Heart left ventricle (tissue), 16 donors: Measurements from ENCODE around the gene PDE7B. TPM values are rescaled to one million over a fixed set of nuclear protein-coding genes. Genes with fewer than 3 reads are reported as not detected.

ENCODE experiments used
- ATAC-seq, 4 donors: fragments of 200-7000 bp; cut with Tn5 transposase; one replicate each; pipeline ENCODE4 v1.9.1; 2020 to 2022; ENCODE audit warnings: moderate library complexity in 4 of 4, mild to moderate bottlenecking in 3 of 4, moderate number of reproducible peaks in 1 of 4
- DNase-seq, 5 donors: peaks; one replicate each; pipeline ENCODE4 v3.0.0-alpha.2; 2020
- H3K27ac ChIP-seq, 12 donors: fragments of 200-600 bp; sonication (generic) in 4 of 12; one replicate each; pipeline versions ENCODE4 v1.5.0 to v1.8.0; 2016 to 2022; ENCODE audit warnings: mild to moderate bottlenecking in 2 of 12
- H3K27me3 ChIP-seq, 9 donors: fragments of 200-600 bp; sonication (generic) in 2 of 9; one replicate each; pipeline versions ENCODE4 v1.5.1 to v1.8.0; 2016 to 2022; ENCODE audit warnings: mild to moderate bottlenecking in 3 of 9
- H3K36me3 ChIP-seq, 9 donors: fragments of 200-600 bp; sonication (generic) in 2 of 9; one replicate each; pipeline versions ENCODE4 v1.5.0 to v1.8.0; 2018 to 2022; ENCODE audit warnings: mild to moderate bottlenecking in 2 of 9
- H3K4me1 ChIP-seq, 12 donors: fragments of 200-600 bp; sonication (generic) in 4 of 12; one replicate each; pipeline versions ENCODE4 v1.5.0 to v1.8.0; 2016 to 2022; ENCODE audit warnings: mild to moderate bottlenecking in 3 of 12
- H3K4me3 ChIP-seq, 12 donors: fragments of 200-600 bp; sonication (generic) in 4 of 12; one replicate each; pipeline versions ENCODE4 v1.5.0 to v1.8.0; 2017 to 2022; ENCODE audit warnings: mild to moderate bottlenecking in 9 of 12, moderate library complexity in 4 of 12
- H3K9me3 ChIP-seq, 12 donors: fragments of 200-600 bp; sonication (generic) in 4 of 12; one replicate each; pipeline versions ENCODE4 v1.5.0 to v1.8.0; 2016 to 2022; ENCODE audit warnings: mild to moderate bottlenecking in 1 of 12
- CTCF ChIP-seq, 12 donors: fragments of 200-600 bp; sonication (generic) in 4 of 12; IDR thresholded peaks; one replicate each; pipeline versions ENCODE4 v1.5.0 to v1.8.0; 2018 to 2022; ENCODE audit warnings: antibody characterized with exemption in 12 of 12, mild to moderate bottlenecking in 5 of 12
- POLR2A ChIP-seq, 2 donors: fragments of 450-650 bp; IDR thresholded peaks; one replicate each; pipeline ENCODE4 v1.6.1; 2017; ENCODE audit warnings: antibody characterized with exemption in 2 of 2, mild to moderate bottlenecking in 2 of 2, moderate library complexity in 2 of 2
- WGBS, 4 donors: extraction: QIAGEN DNeasy Blood & Tissue Kit in 2 of 4; methylation state at CpG; one replicate each; pipeline versions ENCODE4 v1.1.5 to v1.1.7; 2013 to 2018; 5-methylcytosine and 5-hydroxymethylcytosine counted together
- intact Hi-C, 10 donors: fragments of 100-400 bp; cut with DNase I; formaldehyde crosslinking; loops; one replicate each; pipeline versions ENCODE4 v1.11.1 to v1.14.2; 2022
- polyA plus RNA-seq, 2 donors: library from polyadenylated mRNA; stranded (reverse); fragments of 200-250 nt; gene quantifications; one replicate each; pipeline ENCODE4 v1.2.3, GENCODE V29; 2013
- total RNA-seq, 9 donors: library from RNA; depleted of rRNA in 2 of 9; stranded (reverse); fragments of >200 nt in 2 of 9; fragmentation: NEBNext Ultra II Directional in 3 of 9; extraction: Animal tissue kit (Norgen Biotek cat#: 25700) in 3 of 9; gene quantifications; one replicate each; pipeline versions ENCODE4 v1.1.0 to v1.2.4, GENCODE V29; 2016 to 2023
- donor health status: ischemic (EF 13 %, LVEDD 7.1; RV severe dilation, severe dysfunction).
- donor health status: healthy with polysubstance abuse.
- donor health status: DM: no; HTN: yes; CAD: no.
- donor health status: DM: no; HTN: no; CAD: no.
- donor health status: ischemic (EF 25% LVEDD 6.9; RV normal size, moderate dysfunction).
- donor health status: ischemic (EF 25% LVEDD 5.7; RV mildly dilated, moderate dysfunction).
- donor health status: healthy.
- donor health status: DM: yes; HTN: yes; CAD: no.
- donor health status: ischemic (EF 35%, LVEDD 5.7; RV mildly dilated, moderate dysfunction).
- donor health status: nonischemic (EF 11% LVEDD 7.7; RV severe dilation, severe dysfunction).
- donor health status: DM: yes; HTN: yes; CAD: no.
- donor health status: PGD.
- donor health status: ischemic (EF 29% LVEDD 5.4; RV normal size, mild dysfunction).
- donor health status: nonischemic (EF 23%, LVEDD 6.1; RV moderate dilation, normal function).

Gene PDE7B
- total and polyA plus RNA-seq, 11 donors, result 4.4 to 29.1 (median 9.0) TPM

- Histone ChIP-seq H3K4me3 (no peak overlapping the region), H3K36me3 (no peaks in the 10 kb centered on the region), H3K4me1 (peaks cover 0 to 50% (median 23%) of the 10 kb centered on the region in 12 donors), H3K9me3 (no peaks in the 10 kb centered on the region), H3K27ac (peak overlapping the region in 1 of 12 donors; percentile 38), H3K27me3 (no peaks in the 10 kb centered on the region)
- DNase-seq (no peak), ATAC-seq (no peak)
- intact Hi-C loops, result loop anchor here in 1 of 10 donors (5.0 kb wide), 1 partner anchor 41 kb away; no protein-coding TSS in a partner anchor
- TF ChIP-seq CTCF (IDR thresholded peaks at IDR 0.05) (no peak), POLR2A (IDR thresholded peaks at IDR 0.05) (no peak)
- WGBS, 4 donors, result 67 to 83% (median 74%) methylated on average over 3 of the region's 3 CpGs
Measured at GRCh38 chr6:136066005-136066404, 214.5 kb downstream of the PDE7B start.

GRCh38 chr6:136067731-136068341 is 216.3 kb downstream of the PDE7B start:
- H3K4me1 ChIP-seq, result peaks cover 0 to 61% (median 22%) of the 10 kb centered on the region in 12 donors
- TF ChIP-seq POLR2A (IDR thresholded peaks at IDR 0.05) (no peak), CTCF (IDR thresholded peaks at IDR 0.05) (no peak)
- no peaks in the 10 kb centered on the region for H3K36me3 ChIP-seq
- H3K9me3 ChIP-seq, result no peaks in the 10 kb centered on the region
- intact Hi-C loops, result loop anchor here in 1 of 10 donors (5.0 kb wide), 1 partner anchor 39 kb away; no protein-coding TSS in a partner anchor
- H3K27ac ChIP-seq, result peak overlapping the region in 11 of 12 donors; percentile 7 to 78 (median 45)
- WGBS, 4 donors, result 56 to 68% (median 62%) methylated on average over 10 of the region's 10 CpGs
- peak in 1 of 4 donors; percentile 47 for ATAC-seq
- no peaks in the 10 kb centered on the region for H3K27me3 ChIP-seq
- no peak overlapping the region for H3K4me3 ChIP-seq
- no peak for DNase-seq

- no peak for ATAC-seq
- intact Hi-C loops, result loop anchor here in 1 of 10 donors (5.0 kb wide), 1 partner anchor 38 kb away; no protein-coding TSS in a partner anchor
- WGBS, 4 donors, result 35 to 53% (median 41%) methylated on average over 2 of the region's 2 CpGs
- TF ChIP-seq CTCF (IDR thresholded peaks at IDR 0.05) (no peak), POLR2A (IDR thresholded peaks at IDR 0.05) (no peak)
- Histone ChIP-seq H3K36me3 (no peaks in the 10 kb centered on the region), H3K9me3 (no peaks in the 10 kb centered on the region), H3K27ac (peak overlapping the region in 6 of 12 donors; percentile 13 to 78 (median 45)), H3K4me1 (peaks cover 0 to 61% (median 23%) of the 10 kb centered on the region in 12 donors), H3K27me3 (no peaks in the 10 kb centered on the region), H3K4me3 (no peak overlapping the region)
- no peak for DNase-seq
Measured at GRCh38 chr6:136069119-136069518, 217.6 kb downstream of the PDE7B start.

- Histone ChIP-seq H3K4me3 (no peak overlapping the region), H3K4me1 (peaks cover 0 to 52% (median 20%) of the 10 kb centered on the region in 12 donors), H3K9me3 (peaks cover 0 to 3% (median 0%) of the 10 kb centered on the region in 12 donors), H3K27me3 (no peaks in the 10 kb centered on the region), H3K36me3 (no peaks in the 10 kb centered on the region), H3K27ac (peak overlapping the region in 3 of 12 donors; percentile 23 to 63 (median 26))
- ATAC-seq, result no peak
- 87 to 95% (median 91%) methylated on average over 5 of the region's 5 CpGs for WGBS, 4 donors
- no peak for TF ChIP-seq POLR2A (IDR thresholded peaks at IDR 0.05)
- no peak for TF ChIP-seq CTCF (IDR thresholded peaks at IDR 0.05)
- intact Hi-C loops, result no loop called here
- no peak for DNase-seq
Measured at GRCh38 chr6:136070815-136071214, 219.3 kb downstream of the PDE7B start.
